Spleen (tissue), 11 donors: ENCODE data around the gene TENM3. TPM values are rescaled to one million over a fixed set of nuclear protein-coding genes. Genes with fewer than 3 reads are reported as not detected.

Experiments
- DNase-seq: peaks from one replicate; pipeline ENCODE4 v3.0.0-alpha.2; 2020
- H3K27ac ChIP-seq, 8 donors: fragments of 200-600 bp; sonication (generic) in 7 of 8; 1 replicate in 4 of 8; 2 replicates in 4 of 8; pipeline versions ENCODE4 v1.5.0 to v1.8.0; 2016 to 2021; ENCODE audit warnings: inconsistent platforms in 4 of 8, mild to moderate bottlenecking in 4 of 8, moderate library complexity in 1 of 8
- H3K27me3 ChIP-seq, 7 donors: fragments of 200-600 bp; sonication (generic) in 6 of 7; replicated peaks in 1 of 7; 1 replicate in 4 of 7; 2 replicates in 3 of 7; pipeline versions ENCODE4 v1.5.0 to v1.8.0; 2016 to 2021; ENCODE audit warnings: inconsistent platforms in 3 of 7, mild to moderate bottlenecking in 1 of 7
- H3K36me3 ChIP-seq, 6 donors: fragments of 200-600 bp; sonication (generic) in 5 of 6; 1 replicate in 4 of 6; 2 replicates in 2 of 6; pipeline versions ENCODE4 v1.5.0 to v1.8.0; 2016 to 2021; ENCODE audit warnings: inconsistent platforms in 2 of 6
- H3K4me1 ChIP-seq, 6 donors: fragments of 200-600 bp; sonication (generic) in 5 of 6; 1 replicate in 3 of 6; 2 replicates in 3 of 6; pipeline versions ENCODE4 v1.5.0 to v1.8.0; 2016 to 2021; ENCODE audit warnings: inconsistent platforms in 3 of 6
- H3K4me3 ChIP-seq, 8 donors: fragments of 200-600 bp; sonication (generic) in 7 of 8; 1 replicate in 4 of 8; 2 replicates in 4 of 8; pipeline versions ENCODE4 v1.5.0 to v1.8.0; 2016 to 2021; ENCODE audit warnings: inconsistent platforms in 4 of 8, mild to moderate bottlenecking in 4 of 8, moderate library complexity in 2 of 8
- H3K9me3 ChIP-seq, 8 donors: fragments of 200-600 bp; sonication (generic) in 7 of 8; 1 replicate in 4 of 8; 2 replicates in 4 of 8; pipeline versions ENCODE4 v1.5.0 to v1.8.0; 2016 to 2021; ENCODE audit warnings: inconsistent platforms in 4 of 8
- POLR2A ChIP-seq, 3 donors: fragments of 450-650 bp; IDR thresholded peaks; one replicate each; pipeline ENCODE4 v1.5.1; 2017; ENCODE audit warnings: antibody characterized with exemption in 3 of 3, mild to moderate bottlenecking in 1 of 3
- POLR2AphosphoS5 ChIP-seq, 3 donors: sonication (generic); formaldehyde crosslinking; IDR thresholded peaks; one replicate each; pipeline ENCODE4 v1.5.1; 2017; ENCODE audit warnings: antibody characterized with exemption in 3 of 3
- WGBS, 5 donors: extraction: QIAGEN DNeasy Blood & Tissue Kit in 3 of 5; methylation state at CpG; one replicate each; pipeline versions ENCODE4 v1.1.5 to v1.1.7; 2013 to 2018; 5-methylcytosine and 5-hydroxymethylcytosine counted together
- intact Hi-C: fragments of 100-400 bp; cut with DNase I; formaldehyde crosslinking; loops from one replicate; pipeline ENCODE4 v1.15.0; 2023; ENCODE audit warnings: low total_unique reads
- polyA plus RNA-seq, 3 donors: library from polyadenylated mRNA; stranded (reverse); fragments of 200-250 nt; gene quantifications; one replicate each; pipeline ENCODE4 v1.2.1, GENCODE V29; 2013
- total RNA-seq, 7 donors: library from RNA; depleted of rRNA in 3 of 7; stranded (reverse); fragments of >200 nt in 3 of 7; fragmentation: NEBNext Ultra II Directional in 4 of 7; extraction: Animal tissue kit (Norgen Biotek cat#: 25700) in 4 of 7; gene quantifications; one replicate each; pipeline versions ENCODE4 v1.1.0 to v1.2.1, GENCODE V29; 2016 to 2021
- TF ChIP-seq, protein P1 (sequence below), 11 experiments: fragments of 200-600 bp in 7 of 11; fragments of 450-650 bp in 4 of 11; sonication (generic) in 4 of 11; IDR thresholded peaks in 8 of 11; conservative IDR thresholded peaks in 3 of 11; 1 replicate in 7 of 11; 2 replicates in 4 of 11; pipeline versions ENCODE4 v1.4.0 to v1.8.0; 2016 to 2021; ENCODE audit warnings: antibody characterized with exemption in 11 of 11, inconsistent platforms in 4 of 11, mild to moderate bottlenecking in 1 of 11
- donor health status: healthy with polysubstance abuse.
- donor health status: DM: no; HTN: no; CAD: no; lungs with moderate emphysema.
- donor health status: DM: no; HTN: no; CAD: no.
- donor health status: Bipolar disorder and iron deficiency.
- donor health status: healthy.
- donor health status: DM: no; HTN: no; CAD: no.
- donor health status: DM: yes; HTN: yes; CAD: no.

Gene TENM3
- total and polyA plus RNA-seq, 10 donors: 0.37 to 45.6 (median 17.7) TPM

DNA sequence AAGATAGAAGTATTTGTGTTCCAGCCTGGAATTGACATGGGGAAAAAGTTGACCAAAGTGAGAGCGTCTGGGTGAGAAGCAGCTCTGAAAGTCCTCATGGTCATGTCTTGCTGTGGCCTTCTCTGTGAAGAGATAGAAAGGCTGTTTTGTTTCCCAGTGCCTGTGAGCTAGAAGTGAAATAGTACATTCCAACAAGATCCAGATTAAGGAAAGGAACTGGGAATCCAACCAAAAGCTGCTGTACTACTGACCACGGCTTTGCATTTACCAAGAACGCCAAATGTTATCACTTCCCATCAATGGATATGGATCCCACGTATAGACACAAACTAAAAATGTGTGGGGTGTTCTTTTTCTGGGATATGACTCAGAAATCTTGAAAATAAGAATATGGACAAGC lies 51.2 kb downstream of the TENM3 start:
- WGBS, 5 donors: 78 to 96% (median 89%) methylated on average over 4 of the region's 4 CpGs

DNA sequence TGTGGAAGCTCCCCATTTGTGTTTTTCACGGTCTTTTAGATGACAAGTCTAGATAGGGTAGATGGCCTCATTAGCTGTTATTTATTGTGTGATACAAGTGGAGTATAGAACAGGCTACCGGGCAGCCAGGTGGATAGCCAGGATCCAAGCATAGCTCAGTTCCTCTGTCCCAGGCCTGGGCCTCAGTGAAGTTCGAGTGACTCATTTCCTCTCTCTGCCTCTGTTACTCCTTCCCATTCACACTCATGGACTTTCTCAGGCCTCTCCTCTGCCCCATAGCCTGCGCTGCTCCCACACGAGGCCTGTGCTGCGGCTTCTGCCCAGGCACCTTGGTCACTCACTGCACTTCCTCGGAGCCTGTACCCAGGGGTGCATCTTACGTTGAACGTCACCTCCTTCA lies 54.5 kb downstream of the TENM3 start:
- no peak overlapping the region for H3K27ac ChIP-seq
- H3K36me3 ChIP-seq: no peaks in the 10 kb centered on the region
- no peaks in the 10 kb centered on the region for H3K4me1 ChIP-seq
- no peaks in the 10 kb centered on the region for H3K9me3 ChIP-seq
- no peak overlapping the region for H3K4me3 ChIP-seq
- H3K27me3 ChIP-seq: no peaks in the 10 kb centered on the region
- 62 to 71% (median 64%) methylated on average over 9 of the region's 9 CpGs for WGBS, 5 donors
- no peak for DNase-seq
- intact Hi-C loops: no loop called here
- TF ChIP-seq POLR2AphosphoS5 (IDR thresholded peaks at IDR 0.05) (no peak), POLR2A (IDR thresholded peaks at IDR 0.05) (no peak)

More for the DNA sequence above, 51.2 kb downstream of the TENM3 start:
- Histone ChIP-seq H3K27me3 (no peaks in the 10 kb centered on the region), H3K4me3 (no peak overlapping the region), H3K36me3 (no peaks in the 10 kb centered on the region), H3K9me3 (peaks cover 0 to 7% (median 0%) of the 10 kb centered on the region in 8 donors), H3K4me1 (no peaks in the 10 kb centered on the region), H3K27ac (no peak overlapping the region)
- intact Hi-C loops: no loop called here
- no peak for DNase-seq
- TF ChIP-seq, protein P1, sequence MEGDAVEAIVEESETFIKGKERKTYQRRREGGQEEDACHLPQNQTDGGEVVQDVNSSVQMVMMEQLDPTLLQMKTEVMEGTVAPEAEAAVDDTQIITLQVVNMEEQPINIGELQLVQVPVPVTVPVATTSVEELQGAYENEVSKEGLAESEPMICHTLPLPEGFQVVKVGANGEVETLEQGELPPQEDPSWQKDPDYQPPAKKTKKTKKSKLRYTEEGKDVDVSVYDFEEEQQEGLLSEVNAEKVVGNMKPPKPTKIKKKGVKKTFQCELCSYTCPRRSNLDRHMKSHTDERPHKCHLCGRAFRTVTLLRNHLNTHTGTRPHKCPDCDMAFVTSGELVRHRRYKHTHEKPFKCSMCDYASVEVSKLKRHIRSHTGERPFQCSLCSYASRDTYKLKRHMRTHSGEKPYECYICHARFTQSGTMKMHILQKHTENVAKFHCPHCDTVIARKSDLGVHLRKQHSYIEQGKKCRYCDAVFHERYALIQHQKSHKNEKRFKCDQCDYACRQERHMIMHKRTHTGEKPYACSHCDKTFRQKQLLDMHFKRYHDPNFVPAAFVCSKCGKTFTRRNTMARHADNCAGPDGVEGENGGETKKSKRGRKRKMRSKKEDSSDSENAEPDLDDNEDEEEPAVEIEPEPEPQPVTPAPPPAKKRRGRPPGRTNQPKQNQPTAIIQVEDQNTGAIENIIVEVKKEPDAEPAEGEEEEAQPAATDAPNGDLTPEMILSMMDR (IDR thresholded peaks at IDR 0.05 in 8 of 11, conservative IDR thresholded peaks at IDR 0.05 in 3 of 11): no peak
- no peak for TF ChIP-seq POLR2A (IDR thresholded peaks at IDR 0.05)
- TF ChIP-seq POLR2AphosphoS5 (IDR thresholded peaks at IDR 0.05): no peak

GRCh38 chr4:182301736-182302135 lies 58.5 kb downstream of the TENM3 start:
- H3K36me3 ChIP-seq: no peaks in the 10 kb centered on the region
- no peak for DNase-seq
- intact Hi-C loops: no loop called here

DNA sequence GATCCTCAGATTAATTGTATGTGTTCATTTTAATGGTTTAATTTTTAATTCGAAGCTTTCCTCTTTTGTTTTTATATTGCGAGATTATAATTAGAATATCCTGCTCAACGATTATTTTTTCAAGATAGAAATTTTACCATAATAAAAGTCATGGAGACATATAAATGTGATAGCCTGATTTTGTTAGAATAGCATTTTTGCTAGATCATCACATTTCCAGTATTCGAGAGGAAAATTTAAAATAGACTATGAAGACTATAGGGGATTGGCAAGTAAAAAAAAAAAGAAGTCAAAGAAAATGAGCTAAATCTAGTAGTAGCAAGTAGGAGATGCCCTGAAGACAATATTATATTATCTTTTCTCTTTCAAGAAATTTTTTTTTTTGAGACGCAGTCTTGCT lies 60.6 kb downstream of the TENM3 start:
- H3K9me3 ChIP-seq: no peaks in the 10 kb centered on the region
- H3K27ac ChIP-seq: no peak overlapping the region
- no peaks in the 10 kb centered on the region for H3K4me1 ChIP-seq
- TF ChIP-seq POLR2A (IDR thresholded peaks at IDR 0.05): no peak
- TF ChIP-seq, protein P1 (IDR thresholded peaks at IDR 0.05 in 8 of 11, conservative IDR thresholded peaks at IDR 0.05 in 3 of 11): no peak
- no peaks in the 10 kb centered on the region for H3K27me3 ChIP-seq
- DNase-seq: no peak
- intact Hi-C loops: no loop called here
- no peak overlapping the region for H3K4me3 ChIP-seq
- WGBS, 5 donors: 90 to 96% (median 91%) methylated on average over 5 of the region's 5 CpGs
- no peaks in the 10 kb centered on the region for H3K36me3 ChIP-seq

More at GRCh38 chr4:182301736-182302135, 58.5 kb downstream of the TENM3 start:
- Histone ChIP-seq H3K27me3 (no peaks in the 10 kb centered on the region), H3K4me1 (no peaks in the 10 kb centered on the region), H3K27ac (no peak overlapping the region), H3K9me3 (no peaks in the 10 kb centered on the region), H3K4me3 (no peak overlapping the region)
- TF ChIP-seq, protein P1 (IDR thresholded peaks at IDR 0.05 in 8 of 11, conservative IDR thresholded peaks at IDR 0.05 in 3 of 11): no peak
- TF ChIP-seq POLR2AphosphoS5 (IDR thresholded peaks at IDR 0.05) (no peak), POLR2A (IDR thresholded peaks at IDR 0.05) (no peak)
- WGBS, 5 donors: 77 to 88% (median 84%) methylated on average over 5 of the region's 5 CpGs
